Activated CD8-positive, alpha-beta memory T cell treated with anti-CD3 and anti-CD28 coated beads, Interleukin-2, amount 50 U/mL, for 1 hour (primary cell): ENCODE measurements around the gene PIKFYVE.
"Not testable (repeated sequence)": the region's sequence is repeated elsewhere in the genome, so short reads cannot be mapped to it uniquely, and the experiment has no call there.

Source experiments
- DNase-seq: peaks from one replicate; pipeline ENCODE4 v3.0.0-alpha.2; 2020; ENCODE audit errors: extremely low read depth

The PIKFYVE gene

DNA sequence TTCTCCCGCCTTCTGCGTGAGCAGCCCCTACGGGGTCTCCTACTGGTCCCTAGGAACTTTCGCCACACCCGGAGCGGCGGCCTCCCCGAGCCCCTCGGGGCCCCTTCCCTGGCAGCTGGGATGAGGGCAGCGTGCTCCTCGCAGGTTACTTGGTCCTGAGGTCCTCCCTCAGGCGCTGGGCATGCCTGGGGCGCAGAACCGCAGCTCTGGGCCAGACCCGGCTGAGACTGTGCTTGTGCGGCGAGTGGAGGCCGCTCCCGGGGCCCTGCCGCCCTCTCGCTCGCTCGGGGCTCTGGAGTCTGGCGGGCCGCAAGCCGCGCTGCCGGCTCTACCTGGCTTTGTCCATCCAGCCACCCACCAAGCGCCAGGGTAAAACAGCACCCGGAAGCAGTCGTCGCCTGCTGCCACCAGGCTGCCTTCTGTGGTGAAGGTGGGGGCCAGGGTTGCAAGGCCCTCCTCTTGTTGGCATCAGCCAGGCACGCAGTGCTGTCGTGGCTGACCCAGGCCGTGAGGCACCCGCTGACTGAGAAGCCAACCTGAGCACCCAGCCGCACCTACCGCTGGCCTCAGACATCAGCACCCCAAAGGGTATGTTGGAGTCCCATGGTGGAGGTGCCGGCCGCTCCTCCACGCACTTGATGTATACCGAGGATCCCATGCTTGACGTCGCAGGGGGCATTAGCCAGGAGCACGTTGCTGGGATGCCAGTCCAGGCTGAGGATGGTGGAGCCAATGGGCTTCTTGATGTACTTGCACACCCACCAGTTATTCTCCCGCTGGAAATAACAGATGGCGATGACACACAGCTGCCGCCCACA lies 94.4 kb downstream of the PIKFYVE start:
- no peak for DNase-seq

DNA sequence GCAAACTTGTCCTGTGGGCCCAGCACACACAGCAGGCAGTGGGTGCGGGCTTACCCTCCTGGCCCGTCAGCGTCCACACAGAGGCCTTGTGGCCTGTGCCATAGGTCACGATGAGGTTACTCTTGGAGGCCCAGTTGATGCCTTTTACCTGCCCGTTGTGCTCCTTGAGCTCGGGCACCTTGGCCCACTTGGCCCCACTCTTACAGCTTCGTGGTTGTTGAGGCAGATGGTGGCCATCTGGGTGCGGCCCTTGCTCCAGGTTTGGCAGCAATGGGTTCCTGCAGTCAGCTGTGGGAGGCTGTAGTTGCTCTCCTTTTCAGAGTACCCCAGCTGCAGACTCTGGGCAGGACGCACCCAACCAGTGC lies 95.0 kb downstream of the PIKFYVE start:
- DNase-seq = no peak

DNA sequence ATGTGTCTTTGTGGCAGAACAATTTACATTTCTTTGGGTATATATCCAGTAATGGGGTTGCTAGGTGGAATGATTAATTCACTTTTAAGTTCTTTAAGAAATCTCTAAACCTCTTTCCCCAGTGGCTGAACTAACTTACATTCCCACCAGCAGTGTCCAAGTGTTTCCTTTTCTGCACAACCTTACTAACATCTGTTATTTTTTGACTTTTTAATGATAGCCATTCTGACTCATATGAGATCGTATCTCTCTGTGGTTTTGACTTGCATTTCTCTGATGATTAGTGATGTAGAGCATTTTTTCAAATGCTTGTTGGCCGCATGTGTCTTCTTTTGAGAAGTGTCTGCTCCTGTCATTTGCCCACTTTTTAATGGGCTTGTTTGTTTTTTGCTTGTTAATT lies 97.4 kb downstream of the PIKFYVE start:
- DNase-seq = no peak

DNA sequence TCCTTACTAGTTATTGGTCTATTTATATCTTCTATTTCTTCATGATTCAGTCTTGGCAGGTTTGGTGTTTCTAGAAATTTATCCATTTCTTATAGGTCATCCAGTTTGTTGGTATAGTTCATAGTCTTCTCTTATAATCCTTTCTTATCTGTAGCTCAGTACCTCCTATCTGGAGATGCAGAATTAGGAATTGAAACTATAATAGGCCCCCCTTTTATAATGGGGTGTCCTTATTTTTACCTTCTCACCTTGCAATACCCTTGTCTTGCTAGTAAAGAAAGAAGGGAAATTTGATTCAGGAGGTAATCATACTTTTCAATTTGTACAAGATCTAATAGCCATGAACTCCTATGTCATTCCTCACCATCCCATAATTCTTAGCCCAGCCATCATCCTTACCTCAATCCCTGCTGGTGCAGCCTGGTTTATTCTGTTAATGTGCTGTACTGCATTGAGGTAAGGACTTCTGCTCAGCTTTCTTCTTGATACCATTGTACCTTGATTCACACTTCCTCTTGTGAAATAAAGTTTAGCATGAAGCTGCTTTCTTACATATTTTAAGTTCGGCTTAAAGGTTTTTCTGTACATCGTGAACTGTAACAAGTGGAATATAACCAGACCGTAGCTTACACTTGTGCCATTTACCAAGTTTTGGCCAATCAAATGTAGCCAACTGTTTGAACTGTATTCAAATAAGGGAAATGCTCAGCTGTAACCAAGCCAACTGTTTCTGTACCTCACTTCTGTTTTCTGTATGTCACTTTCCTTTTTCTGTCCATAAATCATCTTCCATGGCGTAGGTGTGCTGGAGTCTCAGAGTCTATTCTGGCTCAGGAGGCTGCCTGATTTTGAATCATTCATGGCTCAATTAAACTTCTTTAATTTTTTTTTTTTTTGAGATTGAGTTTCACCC lies 100.4 kb downstream of the PIKFYVE start:
- no peak for DNase-seq

DNA sequence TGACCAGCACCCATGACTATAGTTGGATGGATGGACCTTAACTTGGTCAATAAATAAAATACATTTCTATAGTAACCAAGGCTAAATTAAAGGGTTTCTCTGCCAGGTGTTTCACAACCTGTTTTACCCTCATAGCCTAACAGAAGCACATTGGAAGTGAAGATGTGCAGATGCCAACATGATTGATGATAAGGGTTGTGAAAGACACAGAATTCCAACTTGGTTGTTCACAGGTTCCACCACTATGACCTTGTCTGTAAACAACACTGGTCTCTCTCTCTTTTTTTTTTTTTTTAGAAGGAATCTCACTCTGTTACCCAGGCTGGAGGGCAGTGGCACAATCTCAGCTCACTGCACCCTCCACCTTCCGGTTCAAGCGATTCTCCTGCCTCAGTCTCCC lies 103.0 kb downstream of the PIKFYVE start:
- no peak for DNase-seq

DNA sequence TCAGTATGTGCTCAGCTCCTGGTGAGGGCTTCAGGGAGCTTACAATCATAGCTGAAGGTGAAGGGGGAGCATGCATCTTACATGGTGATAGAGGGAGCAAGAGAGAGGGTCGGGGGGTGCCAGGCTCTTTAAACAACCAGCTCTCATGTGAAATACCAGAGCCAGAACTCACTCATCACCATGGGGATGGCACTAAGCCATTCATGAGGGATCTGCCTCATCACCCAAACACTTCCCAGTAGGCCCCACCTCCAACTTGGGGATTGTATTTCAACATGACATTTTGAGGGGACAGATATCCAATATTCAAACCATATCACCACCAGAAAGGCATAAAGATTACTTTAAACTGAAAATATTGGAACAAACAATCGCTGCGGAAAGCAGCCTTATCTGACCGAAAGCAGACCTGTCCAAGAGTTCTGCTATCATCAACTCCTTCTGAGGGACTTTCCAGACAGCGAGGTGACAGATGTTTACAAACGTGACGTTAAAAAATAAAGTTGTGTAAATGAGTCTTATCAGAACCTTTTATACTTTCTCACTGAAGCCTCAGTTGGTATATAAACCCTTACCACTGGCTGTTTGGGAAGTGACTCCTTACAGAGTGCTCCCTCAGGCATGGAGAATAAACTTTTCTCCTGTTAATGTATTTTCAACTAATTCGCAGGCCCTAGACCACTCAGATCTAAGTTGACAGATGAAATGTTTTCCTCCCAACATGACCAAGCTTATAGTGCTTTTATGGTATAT lies 105.0 kb downstream of the PIKFYVE start:
- DNase-seq = no peak

DNA sequence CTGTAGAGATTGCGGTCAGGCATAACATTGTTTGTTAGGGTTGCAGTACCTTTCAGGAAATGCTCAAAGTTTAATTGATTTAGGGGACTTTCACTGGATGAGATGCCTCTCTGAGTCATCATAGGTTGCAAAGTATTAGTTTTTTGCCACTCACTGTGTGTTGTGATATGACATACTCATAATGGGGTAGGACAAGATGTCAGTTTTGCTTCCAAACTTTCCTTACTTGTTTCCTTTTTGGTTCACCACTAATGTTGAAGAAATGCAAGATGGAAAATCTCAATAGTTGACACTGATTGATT lies 105.5 kb downstream of the PIKFYVE start:
- no peak for DNase-seq

DNA sequence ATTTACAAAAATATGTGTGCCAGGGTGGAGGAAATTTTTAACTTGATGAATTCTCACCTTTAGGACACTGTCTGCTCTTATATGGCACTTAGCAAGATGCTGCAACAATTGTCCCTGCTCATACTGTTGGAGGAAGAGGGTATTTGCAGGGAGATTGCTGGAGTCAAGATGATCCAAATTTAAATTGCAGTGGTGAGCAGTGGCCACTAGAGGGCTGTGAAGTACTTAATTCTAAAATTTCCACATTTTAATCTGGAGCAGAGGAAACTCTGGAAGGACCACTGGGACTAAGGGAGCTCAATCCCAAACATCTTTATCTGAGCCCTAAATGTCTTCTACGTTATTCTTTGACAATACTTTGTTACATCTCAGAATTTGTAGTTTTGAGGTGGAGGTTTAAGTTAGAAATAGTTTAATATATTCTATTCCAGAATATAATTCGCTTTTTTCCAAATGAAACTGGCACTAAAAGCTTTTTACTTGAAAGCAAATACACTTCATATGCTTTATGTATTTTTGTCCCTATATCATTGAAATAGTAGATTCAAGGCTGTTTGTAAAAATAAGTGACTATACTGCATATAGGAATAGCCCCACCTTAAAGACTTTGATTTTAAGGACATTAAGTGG lies 107.5 kb downstream of the PIKFYVE start:
- no peak for DNase-seq

DNA sequence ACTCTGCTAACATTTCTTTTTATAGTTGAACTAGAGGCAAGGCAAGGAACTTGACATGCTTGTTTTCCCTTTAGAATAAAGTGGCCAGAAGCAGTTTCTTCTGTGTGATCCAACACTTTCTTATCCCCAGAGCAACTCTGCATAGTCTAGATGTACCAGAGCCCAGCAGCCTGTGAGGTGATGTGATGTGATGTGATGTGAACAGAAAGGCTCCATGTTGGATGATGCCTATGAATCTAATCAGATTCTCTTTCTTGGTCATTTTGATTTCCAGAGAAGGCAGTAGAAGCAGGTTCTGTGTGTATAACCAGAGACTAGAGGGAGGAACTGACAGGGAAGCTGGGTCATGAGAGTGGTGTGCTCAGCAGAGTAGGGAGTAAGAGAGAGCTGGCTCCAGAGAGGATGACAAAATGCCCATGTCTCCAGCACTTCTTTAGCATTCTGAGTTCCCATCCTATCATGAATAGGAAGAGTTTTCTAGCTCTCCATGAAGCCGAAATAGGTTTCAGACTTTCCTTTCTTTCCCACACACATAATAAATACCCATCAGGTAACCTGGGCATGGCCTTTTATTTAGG lies 109.5 kb downstream of the PIKFYVE start:
- no peak for DNase-seq

DNA sequence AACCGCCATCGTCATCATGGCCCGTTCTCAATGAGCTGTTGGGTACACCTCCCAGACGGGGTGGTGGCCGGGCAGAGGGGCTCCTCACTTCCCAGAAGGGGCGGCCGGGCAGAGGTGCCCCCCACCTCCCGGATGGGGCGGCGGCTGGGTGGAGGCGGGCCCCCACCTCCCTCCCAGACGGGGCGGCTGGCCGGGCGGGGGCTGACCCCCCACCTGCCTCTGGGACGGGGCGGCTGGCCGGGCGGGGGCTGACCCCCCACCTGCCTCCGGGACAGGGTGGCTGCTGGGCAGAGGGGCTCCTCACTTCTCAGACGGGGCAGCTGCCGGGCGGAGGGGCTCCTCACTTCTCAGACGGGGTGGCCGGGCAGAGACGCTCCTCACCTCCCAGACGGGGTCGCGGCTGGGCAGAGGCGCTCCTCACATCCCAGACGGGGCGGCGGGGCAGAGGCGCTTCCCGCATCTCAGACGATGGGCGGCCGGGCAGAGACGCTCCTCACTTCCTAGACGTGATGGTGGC lies 111.3 kb downstream of the PIKFYVE start:
- not testable (repeated sequence) for DNase-seq

DNA sequence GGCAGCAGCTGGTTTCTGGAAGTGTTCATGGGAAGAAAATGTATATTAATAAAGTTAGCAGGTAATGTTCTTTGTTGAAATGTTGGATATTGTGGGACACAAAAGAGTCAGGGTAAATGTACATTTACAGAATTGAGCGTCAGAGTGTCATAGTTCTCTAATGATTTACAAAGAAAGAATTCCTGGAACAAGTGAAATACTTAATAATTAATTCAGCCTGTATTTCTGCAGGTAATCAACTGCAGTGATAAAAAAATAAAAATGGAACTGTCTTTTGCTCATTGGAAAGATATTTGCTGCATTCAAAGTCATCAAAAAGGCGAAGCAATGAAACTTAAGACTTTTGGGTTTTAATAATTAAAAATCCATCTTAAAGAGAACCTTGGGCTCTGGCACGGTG lies 113.1 kb downstream of the PIKFYVE start:
- DNase-seq = no peak

DNA sequence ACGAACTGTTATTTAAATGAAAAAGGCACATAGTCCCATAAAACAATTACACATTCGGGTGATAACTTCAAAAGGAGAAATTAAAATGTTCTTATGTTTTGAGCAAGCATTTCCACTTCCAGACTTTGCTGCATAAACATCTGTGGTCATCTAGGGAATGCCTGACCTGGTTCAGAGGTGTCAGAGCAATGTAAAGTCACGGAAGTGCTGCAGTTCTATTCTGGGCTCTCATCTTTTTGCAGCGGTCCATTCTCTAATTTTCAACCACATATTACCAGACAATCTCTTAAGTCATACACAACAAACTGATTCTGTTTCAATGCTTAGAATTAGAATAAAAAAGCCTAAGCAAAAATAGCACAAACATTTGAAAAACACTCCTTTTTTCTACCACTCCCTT lies 118.6 kb downstream of the PIKFYVE start:
- DNase-seq = no peak

DNA sequence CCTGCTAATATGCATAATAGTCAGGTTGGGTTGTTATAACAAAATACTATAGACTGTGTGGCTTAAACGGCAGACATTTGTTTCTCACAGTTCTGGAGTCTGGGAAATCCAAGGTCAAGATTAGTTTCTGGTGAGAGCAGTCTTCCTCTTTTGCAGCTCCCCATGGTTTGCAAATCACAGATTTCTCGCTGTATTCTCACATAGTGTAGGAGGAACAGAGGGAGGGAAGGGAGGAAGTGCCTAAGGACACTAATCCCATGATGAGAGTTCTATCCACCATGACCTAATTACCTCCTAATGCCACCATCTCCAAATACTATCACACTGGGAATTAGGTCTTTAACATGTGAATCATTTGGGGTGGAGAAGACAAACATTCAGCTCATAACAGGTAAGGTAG lies 120.5 kb downstream of the PIKFYVE start:
- DNase-seq = no peak

DNA sequence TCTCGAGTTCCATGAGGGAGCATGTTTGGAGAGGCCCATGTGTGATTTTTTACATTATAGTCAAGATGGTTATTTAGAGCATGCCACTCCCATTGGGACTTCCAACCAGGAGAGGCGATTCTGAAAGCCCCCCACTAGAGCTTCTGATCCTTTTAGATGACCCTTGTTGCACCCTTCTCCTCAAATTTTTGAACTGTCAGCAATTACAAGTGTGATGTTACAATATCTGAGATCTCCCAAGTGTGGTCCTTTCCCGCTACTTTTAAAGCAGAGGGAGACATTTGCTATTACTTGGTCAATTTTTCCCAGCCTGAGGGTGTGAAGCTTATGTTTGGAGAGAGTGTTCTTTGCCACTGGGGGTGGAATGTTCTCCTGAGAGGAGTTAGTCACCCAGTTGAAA lies 123.9 kb downstream of the PIKFYVE start:
- DNase-seq = no peak

DNA sequence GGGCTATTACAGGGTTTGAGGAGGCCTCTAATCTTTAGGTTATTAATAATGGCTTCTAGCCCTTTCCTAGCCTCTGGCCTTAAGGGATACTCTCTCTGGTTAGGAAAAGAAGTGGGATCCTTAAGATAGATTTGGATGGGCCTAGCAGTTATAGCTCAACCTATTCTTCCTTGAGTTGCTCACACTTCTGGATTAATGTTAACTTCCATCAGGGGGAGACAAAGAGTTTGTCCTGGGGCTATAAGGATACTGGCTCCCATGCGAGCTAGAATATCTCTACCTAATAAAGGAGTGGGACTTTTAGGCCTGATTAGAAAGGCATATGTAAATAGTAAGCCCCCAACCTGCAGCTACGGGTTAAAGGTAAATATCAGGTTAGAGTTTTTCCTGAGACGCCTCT lies 126.2 kb downstream of the PIKFYVE start:
- no peak for DNase-seq

DNA sequence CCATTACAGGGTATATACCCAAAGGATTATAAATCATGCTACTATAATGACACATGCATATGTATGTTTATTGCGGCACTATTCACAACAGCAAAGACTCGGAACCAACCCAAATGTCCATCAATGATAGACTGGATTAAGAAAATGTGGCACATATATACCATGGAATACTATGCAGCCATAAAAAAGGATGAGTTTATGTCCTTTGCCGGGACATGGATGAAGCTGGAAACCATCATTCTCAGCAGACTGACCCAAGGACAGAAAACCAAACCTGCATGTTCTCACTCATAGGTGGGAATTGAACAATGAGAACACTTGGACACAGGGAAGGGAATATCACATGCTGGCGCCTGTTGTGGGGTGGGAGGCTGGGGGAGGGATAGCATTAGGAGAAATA lies 130.7 kb downstream of the PIKFYVE start:
- DNase-seq = not testable (repeated sequence)

DNA sequence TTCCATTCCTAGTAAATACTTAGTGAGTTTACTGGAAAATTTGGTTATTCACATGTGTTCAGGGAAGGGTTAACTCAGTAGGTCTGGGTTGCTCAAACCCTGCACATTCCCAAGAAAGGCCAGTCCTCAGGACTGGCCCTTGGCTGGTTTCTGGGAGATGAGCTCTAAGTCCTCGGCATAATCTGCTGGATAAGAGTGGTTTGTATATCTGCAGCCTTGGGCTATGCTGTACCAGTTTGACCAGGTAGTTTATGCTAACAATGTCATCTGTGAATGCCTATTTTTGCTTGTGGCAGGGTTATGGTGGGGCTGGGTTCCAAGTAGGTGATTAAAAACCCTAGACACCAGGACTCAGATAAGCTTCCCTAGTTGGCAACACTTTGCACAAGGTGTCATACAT lies 133.1 kb downstream of the PIKFYVE start:
- DNase-seq = no peak

DNA sequence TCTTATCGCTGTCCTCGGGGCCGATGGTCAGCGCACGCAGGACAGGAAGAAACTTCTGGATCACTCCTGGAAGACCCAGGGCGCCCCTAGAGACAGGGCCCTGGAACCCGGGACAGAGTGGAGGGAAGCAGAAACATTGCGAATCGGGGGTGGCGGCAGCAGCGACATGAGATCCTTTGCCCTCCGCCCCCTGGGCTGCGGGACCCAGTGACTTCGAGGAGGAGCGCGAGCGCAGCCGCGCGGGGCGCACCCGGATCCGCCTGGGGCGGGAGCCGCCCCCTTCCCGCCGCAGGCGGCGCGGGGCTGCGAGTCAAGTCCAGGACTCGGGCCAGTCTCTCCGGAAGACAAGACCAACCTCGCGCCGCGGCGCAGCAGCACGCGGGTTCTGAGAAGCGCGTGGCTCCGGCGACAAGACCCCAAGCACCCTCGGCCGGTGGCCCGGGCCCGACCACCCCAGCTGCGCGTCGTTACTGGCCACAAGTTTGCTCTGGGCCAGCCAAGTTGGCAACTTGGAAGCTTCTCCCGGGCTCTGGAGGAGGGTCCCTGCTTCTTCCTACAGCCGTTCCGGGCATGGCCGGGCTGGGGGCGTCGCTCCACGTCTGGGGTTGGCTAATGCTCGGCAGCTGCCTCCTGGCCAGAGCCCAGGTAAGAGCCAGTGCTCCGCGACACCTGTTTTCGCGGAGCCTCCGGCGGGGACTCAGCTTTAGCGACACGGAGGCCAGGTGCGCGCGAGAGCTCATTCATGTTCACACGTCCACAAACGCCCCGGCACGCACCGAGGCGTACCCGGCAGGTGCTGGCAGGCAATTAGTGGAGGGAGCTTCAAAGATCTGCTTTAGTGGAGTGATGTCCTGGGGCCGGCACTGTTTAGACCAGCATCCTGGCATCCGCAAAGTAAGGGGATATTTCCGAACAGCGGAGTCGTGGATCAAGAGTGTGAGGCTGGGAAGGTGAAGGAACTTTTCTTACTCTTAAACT lies 140.7 kb downstream of the PIKFYVE start, which contains the start of gene PTH2R:
PTH2R (plus strand) TSS at position 319 of the 978 bp plus-strand sequence; CDS start at position 571, 252 bp downstream.
- no peak for DNase-seq

DNA sequence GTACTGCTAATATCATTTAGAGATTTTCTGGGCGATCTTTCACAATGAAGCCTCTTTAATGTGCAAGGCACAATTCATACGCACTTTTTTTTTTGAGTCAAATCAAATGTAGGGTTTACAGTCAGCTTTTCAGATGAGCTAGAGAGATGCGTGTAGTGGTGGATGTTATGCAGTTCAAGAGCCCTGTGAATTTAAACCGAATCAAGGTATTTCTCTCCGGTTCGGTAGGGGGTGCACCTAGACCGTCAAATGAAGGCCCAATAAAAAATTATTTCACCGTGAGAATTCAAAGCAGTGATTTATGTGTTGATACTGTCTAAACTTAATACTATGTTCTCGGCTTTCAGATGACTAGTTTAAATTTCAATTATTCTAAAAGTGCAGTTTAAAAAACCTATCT lies 141.6 kb downstream of the PIKFYVE start:
- no peak for DNase-seq
